ENCODE measurements around the gene BPIFB4.

DNA sequence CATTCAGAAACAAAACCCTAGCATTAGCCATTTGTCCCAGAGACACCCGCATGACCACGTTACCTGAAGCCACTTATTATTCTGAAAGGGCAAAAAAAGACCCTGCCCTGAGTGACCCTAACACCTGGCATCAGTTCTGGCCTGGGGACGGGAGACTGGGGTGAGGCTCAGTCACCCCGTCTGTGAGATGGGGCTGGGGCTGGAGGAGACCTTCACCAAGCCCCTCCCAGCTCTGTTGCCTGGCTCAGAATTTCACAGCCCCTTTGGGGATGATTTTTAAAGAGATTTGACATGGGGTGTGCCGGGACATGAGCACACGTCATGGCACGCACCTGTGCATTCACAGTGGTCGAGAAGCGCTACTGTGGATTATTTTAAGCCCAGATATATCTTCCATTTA lies 49.4 kb upstream of the BPIFB4 start:
- TF ChIP-seq CTCF (conservative IDR thresholded peaks at IDR 0.05) (no peak), EZH2 (IDR thresholded peaks at IDR 0.05; ENCODE audit: low read depth) (no peak)
